Measurements from ENCODE around the gene PAPPA2. TPM values are rescaled to one million over a fixed set of nuclear protein-coding genes. Genes with fewer than 3 reads are reported as not detected.
A peak's percentile ranks its signal among the peaks of the same experiment; 100 is the strongest.

Gene PAPPA2
- total and polyA plus RNA-seq, 9 of the 15 experiments (the other 6 are each of a cell fraction or from before 2014, with no cell fraction given) = 0.01 to 0.15 (median 0.05) TPM; not detected in 2

DNA sequence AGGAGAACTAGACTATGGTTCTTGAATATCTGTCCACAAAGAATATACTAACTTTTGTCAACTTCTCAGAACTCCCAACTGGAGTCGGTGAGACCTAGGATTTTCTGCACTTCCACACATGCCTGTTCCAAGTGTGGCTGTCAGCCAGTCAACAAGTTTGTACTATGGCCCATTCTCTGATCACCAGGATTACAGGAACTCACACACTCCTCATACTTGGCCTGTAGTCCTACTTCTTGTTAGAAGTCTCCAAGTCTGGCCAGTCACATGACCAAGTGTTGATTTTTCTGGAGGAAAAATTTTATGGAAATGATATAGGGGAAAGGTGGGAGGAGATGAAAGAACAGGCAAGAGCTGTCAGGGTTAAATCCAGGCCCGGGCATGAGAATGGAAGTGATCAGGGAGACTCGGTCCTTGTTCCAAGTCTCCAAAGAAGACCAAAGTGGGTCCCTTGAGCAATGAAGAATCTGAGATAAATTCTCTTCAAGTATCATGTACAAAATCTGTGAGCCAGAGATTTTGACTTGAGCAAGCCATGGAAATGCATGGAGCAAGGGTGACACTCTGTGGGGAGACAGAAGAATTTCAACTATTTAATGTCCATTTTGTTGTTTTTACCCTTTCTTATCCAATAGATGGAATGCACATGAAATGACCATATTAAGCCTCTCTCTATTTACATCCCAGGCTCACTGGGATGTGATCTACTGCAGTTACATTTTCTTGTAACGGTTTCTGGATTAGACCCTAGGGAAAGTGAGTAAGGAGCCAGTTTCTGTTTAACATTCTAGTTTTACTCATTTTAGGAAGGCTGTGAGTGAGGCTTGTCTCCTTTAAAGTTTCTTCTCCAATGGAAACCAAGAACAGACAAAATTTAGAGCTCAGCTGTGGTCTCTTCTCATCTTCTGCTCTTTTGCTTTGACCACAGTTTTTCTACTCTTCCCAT lies 380.6 kb downstream of the PAPPA2 start:
- peaks cover 4 to 6% of the 10 kb centered on the region in 2 experiments; a peak in 3 of 5 replicates for H3K27me3 ChIP-seq (ENCODE audit: control insufficient read depth in 2 of 2, insufficient read depth in 2 of 2, low read length in 2 of 2)
- ChIA-PET POLR2A (no interaction called here), CTCF (ENCODE audit: low intra/inter-chr PET ratio) (interaction anchor here (0.6 to 1.7 kb wide), 5 partner anchors 284 to 1689 kb away, joined by 3 to 18 read pairs (median 7); no protein-coding TSS in a partner anchor)
- no TSS peak for BruUV-seq (replicated peaks)
- no peaks in the 10 kb centered on the region for H3K36me3 ChIP-seq (ENCODE audit: control insufficient read depth, insufficient read depth, low read length)
- FAIRE-seq = no peak
- H3K79me2 ChIP-seq (ENCODE audit: control insufficient read depth, insufficient read depth, low read length) = no peaks in the 10 kb centered on the region
- H3K4me3 ChIP-seq = no peak overlapping the region
- no peaks in the 10 kb centered on the region for H3K9me3 ChIP-seq (replicated peaks; ENCODE audit: control insufficient read depth, insufficient read depth, low read depth, low read length)
- no peak overlapping the region for H3K27ac ChIP-seq (ENCODE audit: extremely low read depth, low read depth, low read length)
- ATAC-seq = peak; percentile 71
- in situ Hi-C loops (cut with MboI) = loop anchor here (10.0 kb wide), 1 partner anchor 469 kb away; no protein-coding TSS in a partner anchor
- H4K20me1 ChIP-seq (replicated peaks; ENCODE audit: control insufficient read depth, insufficient read depth, low read length) = no peaks in the 10 kb centered on the region
- intact Hi-C loops (cut with micrococcal nuclease) = loop anchor here (1.0 to 5.0 kb wide), 6 partner anchors 37 to 1689 kb away; no protein-coding TSS in a partner anchor
- H3K9me1 ChIP-seq (ENCODE audit: control insufficient read depth, insufficient read depth, low read length) = no peaks in the 10 kb centered on the region
- H3K4me1 ChIP-seq (replicated peaks in 1 of 2; ENCODE audit: control insufficient read depth in 2 of 2, insufficient read depth in 2 of 2, low read length in 2 of 2) = peaks cover 0 to 10% of the 10 kb centered on the region in 2 experiments; a peak in 3 of 5 replicates
- H3K4me2 ChIP-seq (ENCODE audit: insufficient read depth, low read length) = no peak overlapping the region
- H3K9ac ChIP-seq (ENCODE audit: insufficient read depth in 1 of 2, low read depth in 2 of 2, low read length in 2 of 2) = no peak overlapping the region
- WGBS (ENCODE audit: insufficient coverage, low coverage, missing lambda C conversion rate) = 4% methylated on average over 4 of the region's 4 CpGs
- H2AFZ ChIP-seq (ENCODE audit: low read depth, low read length) = peak overlapping the region; percentile 9
- DNase-seq (ENCODE audit: extremely low read depth in 1 of 4, low spot score in 3 of 4) = peak; percentile 19 to 67 (median 34)
- TF ChIP-seq, protein P1, sequence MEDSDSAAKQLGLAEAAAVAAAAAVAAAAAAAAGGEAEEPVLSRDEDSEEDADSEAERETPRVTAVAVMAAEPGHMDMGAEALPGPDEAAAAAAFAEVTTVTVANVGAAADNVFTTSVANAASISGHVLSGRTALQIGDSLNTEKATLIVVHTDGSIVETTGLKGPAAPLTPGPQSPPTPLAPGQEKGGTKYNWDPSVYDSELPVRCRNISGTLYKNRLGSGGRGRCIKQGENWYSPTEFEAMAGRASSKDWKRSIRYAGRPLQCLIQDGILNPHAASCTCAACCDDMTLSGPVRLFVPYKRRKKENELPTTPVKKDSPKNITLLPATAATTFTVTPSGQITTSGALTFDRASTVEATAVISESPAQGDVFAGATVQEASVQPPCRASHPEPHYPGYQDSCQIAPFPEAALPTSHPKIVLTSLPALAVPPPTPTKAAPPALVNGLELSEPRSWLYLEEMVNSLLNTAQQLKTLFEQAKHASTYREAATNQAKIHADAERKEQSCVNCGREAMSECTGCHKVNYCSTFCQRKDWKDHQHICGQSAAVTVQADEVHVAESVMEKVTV (CRISPR knock-in tag; IDR thresholded peaks at IDR 0.05) = peak; percentile 85
- TF ChIP-seq MBD1 (CRISPR knock-in tag; IDR thresholded peaks at IDR 0.05) = no peak
- TF ChIP-seq, protein P2, sequence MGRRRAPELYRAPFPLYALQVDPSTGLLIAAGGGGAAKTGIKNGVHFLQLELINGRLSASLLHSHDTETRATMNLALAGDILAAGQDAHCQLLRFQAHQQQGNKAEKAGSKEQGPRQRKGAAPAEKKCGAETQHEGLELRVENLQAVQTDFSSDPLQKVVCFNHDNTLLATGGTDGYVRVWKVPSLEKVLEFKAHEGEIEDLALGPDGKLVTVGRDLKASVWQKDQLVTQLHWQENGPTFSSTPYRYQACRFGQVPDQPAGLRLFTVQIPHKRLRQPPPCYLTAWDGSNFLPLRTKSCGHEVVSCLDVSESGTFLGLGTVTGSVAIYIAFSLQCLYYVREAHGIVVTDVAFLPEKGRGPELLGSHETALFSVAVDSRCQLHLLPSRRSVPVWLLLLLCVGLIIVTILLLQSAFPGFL (CRISPR knock-in tag; IDR thresholded peaks at IDR 0.05) = no peak
- TF ChIP-seq ZHX1 (conservative IDR thresholded peaks at IDR 0.05; ENCODE audit: low read length) = no peak
- TF ChIP-seq, protein P3, sequence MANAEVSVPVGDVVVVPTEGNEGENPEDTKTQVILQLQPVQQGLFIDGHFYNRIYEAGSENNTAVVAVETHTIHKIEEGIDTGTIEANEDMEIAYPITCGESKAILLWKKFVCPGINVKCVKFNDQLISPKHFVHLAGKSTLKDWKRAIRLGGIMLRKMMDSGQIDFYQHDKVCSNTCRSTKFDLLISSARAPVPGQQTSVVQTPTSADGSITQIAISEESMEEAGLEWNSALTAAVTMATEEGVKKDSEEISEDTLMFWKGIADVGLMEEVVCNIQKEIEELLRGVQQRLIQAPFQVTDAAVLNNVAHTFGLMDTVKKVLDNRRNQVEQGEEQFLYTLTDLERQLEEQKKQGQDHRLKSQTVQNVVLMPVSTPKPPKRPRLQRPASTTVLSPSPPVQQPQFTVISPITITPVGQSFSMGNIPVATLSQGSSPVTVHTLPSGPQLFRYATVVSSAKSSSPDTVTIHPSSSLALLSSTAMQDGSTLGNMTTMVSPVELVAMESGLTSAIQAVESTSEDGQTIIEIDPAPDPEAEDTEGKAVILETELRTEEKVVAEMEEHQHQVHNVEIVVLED (CRISPR knock-in tag; IDR thresholded peaks at IDR 0.05) = 0 out of 2 replicates have a peak, but pooled peaks have one; percentile 29
- TF ChIP-seq, protein P4, sequence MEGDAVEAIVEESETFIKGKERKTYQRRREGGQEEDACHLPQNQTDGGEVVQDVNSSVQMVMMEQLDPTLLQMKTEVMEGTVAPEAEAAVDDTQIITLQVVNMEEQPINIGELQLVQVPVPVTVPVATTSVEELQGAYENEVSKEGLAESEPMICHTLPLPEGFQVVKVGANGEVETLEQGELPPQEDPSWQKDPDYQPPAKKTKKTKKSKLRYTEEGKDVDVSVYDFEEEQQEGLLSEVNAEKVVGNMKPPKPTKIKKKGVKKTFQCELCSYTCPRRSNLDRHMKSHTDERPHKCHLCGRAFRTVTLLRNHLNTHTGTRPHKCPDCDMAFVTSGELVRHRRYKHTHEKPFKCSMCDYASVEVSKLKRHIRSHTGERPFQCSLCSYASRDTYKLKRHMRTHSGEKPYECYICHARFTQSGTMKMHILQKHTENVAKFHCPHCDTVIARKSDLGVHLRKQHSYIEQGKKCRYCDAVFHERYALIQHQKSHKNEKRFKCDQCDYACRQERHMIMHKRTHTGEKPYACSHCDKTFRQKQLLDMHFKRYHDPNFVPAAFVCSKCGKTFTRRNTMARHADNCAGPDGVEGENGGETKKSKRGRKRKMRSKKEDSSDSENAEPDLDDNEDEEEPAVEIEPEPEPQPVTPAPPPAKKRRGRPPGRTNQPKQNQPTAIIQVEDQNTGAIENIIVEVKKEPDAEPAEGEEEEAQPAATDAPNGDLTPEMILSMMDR (IDR thresholded peaks at IDR 0.05 in 2 of 3, conservative IDR thresholded peaks at IDR 0.05 in 1 of 3; ENCODE audit: insufficient read depth in 2 of 3, low read depth in 1 of 3, low read length in 3 of 3) = peak; percentile 54 to 87 (median 62); a peak in 5 of 6 replicates
